Activated naive CD4-positive, alpha-beta T cell treated with Interleukin-2 at 50 U/mL for 16 hours (primary cell): ENCODE measurements around the gene FBXO36.
"Not testable (repeated sequence)": the region's sequence is repeated elsewhere in the genome, so short reads cannot be mapped to it uniquely, and the experiment has no call there.

ENCODE experiments used
- DNase-seq: peaks from one replicate; pipeline ENCODE4 v3.0.0-alpha.2; 2020

Gene FBXO36

GRCh38 chr2:229914171-229914570 is 8.1 kb upstream of the FBXO36 start:
- no peak for DNase-seq

- DNase-seq = no peak
These were observed 4.5 kb upstream of the FBXO36 start for GRCh38 chr2:229917793-229918192.

GRCh38 chr2:229920011-229920641 is 2.2 kb upstream of the FBXO36 start:
- peak; percentile 34 for DNase-seq

DNA sequence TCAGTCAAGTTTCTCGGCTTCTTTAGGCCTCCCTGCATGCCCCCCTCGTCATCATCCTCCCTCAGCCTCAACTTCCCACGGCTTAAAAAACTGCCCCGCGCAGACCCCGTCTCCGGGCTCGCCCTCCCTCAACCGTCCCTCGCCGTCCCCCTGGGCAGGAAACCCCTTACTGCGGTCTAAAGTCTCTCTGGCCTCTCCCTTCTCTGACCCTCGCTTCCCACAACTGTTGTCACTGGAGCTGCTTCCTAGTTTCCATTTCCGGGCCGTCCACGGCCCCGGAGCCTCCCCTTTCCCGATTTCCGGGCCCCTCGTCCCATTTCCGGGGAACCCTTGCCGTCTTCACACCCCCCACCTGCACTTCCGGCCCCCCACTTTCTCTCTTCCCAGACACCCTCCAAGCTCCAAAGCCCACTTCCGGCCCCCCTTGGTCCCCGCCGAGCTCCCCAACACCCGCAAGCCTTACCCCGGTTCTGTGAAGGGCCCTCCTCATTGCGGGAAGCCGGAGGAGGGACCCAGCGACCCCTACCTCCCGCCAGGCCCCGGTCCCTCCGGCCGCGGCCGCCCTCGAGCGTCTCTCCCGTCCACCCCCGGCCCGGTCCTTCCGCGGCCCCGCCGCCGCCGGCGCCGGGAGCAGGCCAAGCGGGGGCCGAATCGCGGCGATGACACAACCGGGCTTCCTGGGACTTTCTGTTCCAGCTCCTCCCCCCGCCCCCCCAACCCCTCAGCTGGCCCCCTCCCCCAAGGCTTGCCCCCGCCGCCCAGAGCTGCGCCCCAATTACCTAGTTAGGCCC is 1.0 kb upstream of the FBXO36 start:
- peak; percentile 62 for DNase-seq

DNA sequence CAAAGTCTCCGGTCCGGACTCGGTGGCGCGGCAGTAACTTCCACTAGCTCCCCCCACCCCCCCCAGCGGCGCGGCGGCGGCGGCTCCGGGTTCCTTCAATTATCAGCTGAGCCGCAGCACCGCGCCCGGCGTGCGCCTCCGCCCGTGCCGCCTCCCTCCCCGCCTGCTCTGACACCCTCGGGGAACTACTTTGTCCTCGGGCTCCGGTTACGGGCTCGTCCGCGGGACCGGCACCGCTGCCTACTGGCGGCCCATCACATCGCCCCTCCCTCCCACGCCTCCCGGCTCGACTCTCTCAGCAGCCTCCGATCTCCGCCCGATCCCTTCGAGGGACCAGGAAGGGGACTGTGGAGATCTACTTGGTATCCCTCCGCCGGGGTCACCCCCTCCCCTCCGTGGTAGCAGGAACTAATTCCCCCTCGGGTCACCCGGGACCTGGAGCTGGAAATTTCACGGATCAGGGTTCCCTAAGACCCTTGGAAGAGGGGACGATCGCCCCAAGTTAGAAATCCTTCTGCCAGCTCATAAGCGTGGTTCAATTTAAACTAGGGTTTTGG is 333 bp upstream of the FBXO36 start, which contains the start of gene TRIP12:
TSS of gene TRIP12 (minus strand) at position 118 of the 557 bp plus-strand sequence. CDS start 41,930 bp downstream, outside the sequence.
- DNase-seq = peak; percentile 89

DNA sequence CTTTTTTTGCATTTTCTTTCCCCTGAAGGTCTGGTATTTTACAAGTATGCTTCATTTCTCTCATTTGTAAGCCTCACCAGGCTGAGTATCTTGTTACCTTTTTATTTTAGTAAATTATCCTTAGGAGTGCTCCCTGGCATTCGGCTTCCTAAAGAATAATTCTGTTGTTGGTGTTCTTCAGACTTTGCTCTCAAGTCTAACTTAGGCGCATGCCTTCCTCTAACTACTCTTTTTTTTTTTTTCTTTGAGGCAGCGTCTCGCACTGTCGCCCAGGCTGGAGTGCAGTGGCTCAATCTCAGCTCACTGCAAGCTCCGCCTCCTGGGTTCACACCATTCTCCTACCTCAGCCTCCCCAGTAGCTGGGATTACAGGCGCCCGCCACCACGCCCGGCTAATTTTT is 2.2 kb downstream of the FBXO36 start:
- DNase-seq = not testable (repeated sequence)

DNA sequence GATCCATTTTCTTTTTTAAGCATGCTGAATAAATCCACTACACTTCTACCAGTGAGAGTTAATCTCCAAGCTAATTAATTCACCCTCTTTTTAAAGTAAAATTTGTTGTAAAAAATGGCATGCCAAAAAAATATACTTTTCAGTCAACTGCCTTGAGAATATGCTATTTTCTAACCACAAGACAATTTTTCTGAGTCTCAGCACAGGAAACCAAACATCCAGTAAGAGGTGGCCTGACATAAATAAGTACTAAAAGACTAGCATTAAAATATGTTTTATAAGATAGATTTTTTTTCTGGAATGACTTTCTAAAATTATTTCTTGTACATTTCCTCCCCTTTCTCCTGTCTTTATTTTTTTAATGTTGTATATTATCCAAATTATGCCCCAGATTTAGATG is 2.9 kb downstream of the FBXO36 start:
- DNase-seq = no peak

- no peak for DNase-seq
These were observed 5.6 kb downstream of the FBXO36 start for GRCh38 chr2:229927817-229928321.

DNA sequence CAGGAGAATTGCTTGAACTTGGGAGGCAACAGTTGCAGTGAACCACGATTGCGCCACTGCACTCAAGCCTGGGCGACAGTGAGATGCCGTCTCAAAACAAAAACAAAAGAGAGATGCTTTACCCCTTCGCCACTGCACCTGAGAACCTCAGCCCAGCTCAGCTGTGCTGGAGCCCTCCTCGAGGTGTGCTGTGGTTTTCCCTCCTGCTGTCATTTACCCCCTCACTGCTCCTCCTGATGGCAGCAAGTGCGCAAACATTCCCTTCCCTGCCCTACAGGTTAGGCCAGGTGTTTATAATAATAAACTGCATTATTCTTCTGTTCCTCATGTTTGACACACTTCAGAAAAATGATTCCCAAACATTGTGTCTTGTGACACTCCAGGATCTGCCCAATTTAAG is 8.4 kb downstream of the FBXO36 start:
- DNase-seq = no peak

- DNase-seq = no peak
These were observed 8.9 kb downstream of the FBXO36 start for GRCh38 chr2:229931241-229931640.

GRCh38 chr2:229937537-229937936 is 15.2 kb downstream of the FBXO36 start:
- DNase-seq = no peak

GRCh38 chr2:229942671-229943070 is 20.4 kb downstream of the FBXO36 start:
- DNase-seq = no peak

GRCh38 chr2:229943171-229943570 is 20.9 kb downstream of the FBXO36 start:
- DNase-seq = no peak

GRCh38 chr2:229943770-229944449 is 21.6 kb downstream of the FBXO36 start:
- no peak for DNase-seq

DNA sequence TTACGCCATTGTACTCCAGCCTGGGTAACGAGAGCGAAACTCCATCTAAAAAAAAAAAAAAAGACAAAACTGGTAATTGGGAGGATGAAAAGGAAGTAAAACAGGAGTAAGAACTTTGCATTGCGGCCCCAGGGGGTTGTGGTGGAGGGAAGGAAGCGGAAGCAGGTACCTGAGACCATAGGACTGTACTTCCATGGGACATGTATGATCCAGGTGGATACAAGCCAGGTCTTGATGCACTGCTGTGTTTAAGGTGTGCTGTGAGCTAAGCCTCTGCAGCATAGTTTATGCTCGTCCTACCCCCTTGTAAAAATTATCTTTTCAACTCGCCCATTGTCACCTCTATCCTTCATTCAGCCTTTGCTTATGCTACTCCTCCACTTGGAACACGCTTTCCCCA is 23.7 kb downstream of the FBXO36 start:
- DNase-seq = no peak

DNA sequence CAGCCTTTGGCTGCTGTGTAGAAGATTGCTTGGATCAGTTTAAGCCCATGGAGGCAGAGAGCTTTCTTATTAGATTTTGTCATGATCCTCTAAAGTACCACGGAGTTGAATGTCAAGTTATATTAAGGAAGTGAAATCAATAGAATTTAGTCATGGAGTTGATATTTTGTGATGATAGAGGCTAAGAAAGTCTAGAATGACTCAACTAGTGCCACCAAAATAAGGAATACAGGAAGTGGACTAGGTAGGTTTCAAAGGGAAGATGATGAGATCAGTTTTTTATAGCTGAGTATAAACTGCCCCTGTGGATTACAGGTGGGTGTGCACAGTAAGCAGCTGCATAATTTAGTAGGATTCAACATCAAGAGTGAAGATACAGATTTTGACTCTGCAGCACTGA is 25.2 kb downstream of the FBXO36 start:
- DNase-seq = no peak

GRCh38 chr2:229952256-229952835 is 30.0 kb downstream of the FBXO36 start:
- DNase-seq = no peak

GRCh38 chr2:229955663-229956062 is 33.4 kb downstream of the FBXO36 start:
- DNase-seq = no peak

DNA sequence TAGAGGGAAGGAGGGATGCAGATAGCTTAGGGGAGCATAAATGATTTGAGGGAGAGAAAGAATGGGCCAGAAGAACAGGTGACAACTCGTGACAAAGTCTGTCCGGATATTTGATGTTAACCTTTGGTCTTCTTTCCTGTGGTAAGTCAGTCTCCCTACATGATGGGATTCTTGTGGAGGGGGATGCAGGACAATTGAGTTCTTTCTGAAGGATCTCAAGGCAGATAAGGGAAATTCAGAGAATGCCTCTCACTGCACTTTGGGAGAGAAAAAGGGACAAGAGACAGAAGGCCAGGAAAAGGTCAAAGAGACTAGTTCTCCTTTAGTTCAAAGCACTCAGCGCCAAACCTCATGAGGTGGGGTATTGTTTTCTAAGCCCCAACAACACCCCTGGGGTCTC is 34.2 kb downstream of the FBXO36 start:
- DNase-seq = no peak

DNA sequence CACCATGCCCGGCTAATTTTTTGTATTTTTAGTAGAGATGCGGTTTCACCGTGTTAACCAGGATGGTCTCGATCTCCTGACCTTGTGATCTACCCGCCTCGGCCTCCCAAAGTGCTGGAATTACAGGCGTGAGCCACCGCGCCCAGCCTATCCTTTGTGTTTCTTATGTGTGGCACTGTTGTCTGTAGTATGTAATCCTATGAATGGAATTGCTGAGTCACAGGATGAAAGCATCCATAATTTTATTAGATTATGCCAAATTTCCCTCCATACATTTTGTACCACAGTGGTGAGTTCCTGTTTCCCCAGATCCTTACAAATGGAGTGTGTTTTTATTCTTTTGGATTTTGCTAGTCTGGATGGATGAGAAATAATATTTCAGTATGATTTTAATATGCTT is 41.3 kb downstream of the FBXO36 start:
- not testable (repeated sequence) for DNase-seq

GRCh38 chr2:229969921-229970320 is 47.6 kb downstream of the FBXO36 start:
- DNase-seq = no peak

DNA sequence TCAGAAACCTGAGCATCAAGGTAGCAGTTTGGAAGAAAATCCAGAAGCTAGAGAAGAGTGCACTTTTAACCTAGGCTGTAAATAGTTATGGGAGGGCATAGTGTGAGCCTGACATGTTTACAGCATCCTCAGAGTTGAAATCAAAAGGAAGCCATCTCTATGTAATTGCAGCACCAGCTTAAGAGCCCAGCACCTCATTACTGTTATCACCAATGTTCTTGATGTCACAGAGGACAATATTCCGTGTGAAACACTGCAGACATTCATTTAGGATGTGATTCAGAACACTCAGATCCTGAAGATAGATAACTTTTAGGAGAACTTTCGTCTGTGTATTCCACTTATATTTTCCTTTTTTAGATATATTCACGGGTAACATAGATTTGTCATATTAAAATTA is 48.1 kb downstream of the FBXO36 start:
- no peak for DNase-seq

DNA sequence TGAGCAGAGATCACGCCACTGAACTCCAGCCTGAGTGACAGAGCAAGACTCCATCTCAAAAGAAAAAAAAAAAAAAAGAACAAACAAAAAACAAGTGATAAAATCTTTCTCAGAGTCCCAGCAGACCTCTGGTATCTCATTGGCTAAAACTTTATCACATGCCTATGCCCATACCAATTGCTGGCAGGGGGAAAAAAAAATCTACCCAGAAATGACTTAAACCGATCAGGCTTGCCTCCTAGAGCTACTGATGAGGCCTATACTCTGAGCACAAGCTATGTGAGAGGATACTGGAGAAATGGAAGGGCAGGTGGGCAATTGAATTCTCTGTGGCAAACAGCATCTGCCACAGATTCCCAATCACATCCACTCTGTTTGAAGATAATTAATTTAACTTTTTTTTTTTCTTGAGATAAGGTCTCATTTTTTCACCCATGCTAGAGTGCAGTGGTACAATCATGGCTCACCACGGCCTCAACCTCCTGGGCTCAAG is 49.0 kb downstream of the FBXO36 start:
- no peak for DNase-seq
